ENCODE results near the gene BLMH. TPM values are rescaled to one million over a fixed set of nuclear protein-coding genes. Genes with fewer than 3 reads are reported as not detected.
A peak's percentile ranks its signal among the peaks of the same experiment; 100 is the strongest.

Gene BLMH
- total RNA-seq, result 10 to 100 TPM; 47.0 to 52.7 TPM

GRCh38 chr17:30291543-30292285 lies at the start of gene BLMH:
BLMH (minus strand) TSS chr17:30291944; CDS start chr17:30291819, 125 bp downstream.
- DNase-seq, result peak; percentile 80
- no peaks in the 10 kb centered on the region for H3K9me3 Mint-ChIP-seq
- no peaks in the 10 kb centered on the region for H3K27me3 Mint-ChIP-seq
- H3K4me3 Mint-ChIP-seq, result peak within 1 kb of the TSS; percentile 92
- ChIA-PET CTCF (interaction anchor here (0.9 to 1.9 kb wide), 5 partner anchors 16 to 309 kb away, joined by 3 to 6 read pairs (median 6); partner anchors contain the start of gene TMIGD1), POLR2A (interaction anchor here (0.6 kb wide), 1 partner anchor 119 kb away, joined by 4 read pairs; no protein-coding TSS in a partner anchor)
- H3K4me1 Mint-ChIP-seq, result peaks cover 23% of the 10 kb centered on the region
- peak within 1 kb of the TSS; percentile 93 for H3K27ac Mint-ChIP-seq
- peaks cover 20% of the 10 kb centered on the region for H3K36me3 Mint-ChIP-seq (ENCODE audit: low read depth)

GRCh38 chr17:30340801-30341356 lies 49.1 kb upstream of the BLMH start:
- no peaks in the 10 kb centered on the region for H3K27me3 Mint-ChIP-seq
- no peaks in the 10 kb centered on the region for H3K36me3 Mint-ChIP-seq (ENCODE audit: low read depth)
- ChIA-PET CTCF (interaction anchor here (0.6 to 1.4 kb wide), 10 partner anchors 8 to 951 kb away, joined by 3 to 4 read pairs (median 3); no protein-coding TSS in a partner anchor), POLR2A (no interaction called here)
- no peaks in the 10 kb centered on the region for H3K9me3 Mint-ChIP-seq
- H3K4me1 Mint-ChIP-seq, result peaks cover 15% of the 10 kb centered on the region
- H3K4me3 Mint-ChIP-seq, result no peak overlapping the region
- no peak overlapping the region for H3K27ac Mint-ChIP-seq
- DNase-seq, result no peak

- ChIA-PET POLR2A (no interaction called here), CTCF (interaction anchor here (1.0 to 1.9 kb wide), 6 partner anchors 13 to 233 kb away, joined by 3 to 6 read pairs (median 3); partner anchors contain the start of gene GOSR1)
- Mint-ChIP-seq H3K4me1 (peaks cover 17% of the 10 kb centered on the region), H3K27me3 (no peaks in the 10 kb centered on the region), H3K27ac (no peak overlapping the region), H3K36me3 (ENCODE audit: low read depth) (no peaks in the 10 kb centered on the region), H3K4me3 (no peak overlapping the region), H3K9me3 (no peaks in the 10 kb centered on the region)
- no peak for DNase-seq
Measured at GRCh38 chr17:30339086-30339485, 47.3 kb upstream of the BLMH start.

GRCh38 chr17:30337393-30337999 lies 45.8 kb upstream of the BLMH start:
- CTCF ChIA-PET, result interaction anchor here (0.8 to 4.4 kb wide), 10 partner anchors 9 to 720 kb away, joined by 3 to 25 read pairs (median 4); partner anchors contain the start of gene GOSR1
- H3K9me3 Mint-ChIP-seq, result peaks cover 3% of the 10 kb centered on the region
- H3K27ac Mint-ChIP-seq, result no peak overlapping the region
- H3K27me3 Mint-ChIP-seq, result no peaks in the 10 kb centered on the region
- DNase-seq, result no peak
- H3K36me3 Mint-ChIP-seq (ENCODE audit: low read depth), result no peaks in the 10 kb centered on the region
- H3K4me3 Mint-ChIP-seq, result no peak overlapping the region
- peaks cover 29% of the 10 kb centered on the region for H3K4me1 Mint-ChIP-seq
- POLR2A ChIA-PET, result no interaction called here

GRCh38 chr17:30336369-30337171 lies 44.8 kb upstream of the BLMH start:
- Mint-ChIP-seq H3K27me3 (no peaks in the 10 kb centered on the region), H3K4me1 (peaks cover 39% of the 10 kb centered on the region), H3K27ac (no peak overlapping the region), H3K36me3 (ENCODE audit: low read depth) (no peaks in the 10 kb centered on the region), H3K9me3 (peaks cover 3% of the 10 kb centered on the region), H3K4me3 (no peak overlapping the region)
- DNase-seq, result peak; percentile 78
- ChIA-PET CTCF (interaction anchor here (0.6 to 4.4 kb wide), 20 partner anchors 9 to 719 kb away, joined by 3 to 25 read pairs (median 4); partner anchors contain the start of genes BLMH and GOSR1), POLR2A (interaction anchor here (0.7 to 0.9 kb wide), 3 partner anchors 102 to 232 kb away, joined by 3 read pairs; no protein-coding TSS in a partner anchor)

- Mint-ChIP-seq H3K36me3 (ENCODE audit: low read depth) (peaks cover 2% of the 10 kb centered on the region), H3K27ac (no peak overlapping the region), H3K4me1 (peaks cover 51% of the 10 kb centered on the region), H3K4me3 (no peak overlapping the region), H3K9me3 (peaks cover 3% of the 10 kb centered on the region), H3K27me3 (no peaks in the 10 kb centered on the region)
- POLR2A ChIA-PET, result no interaction called here
- CTCF ChIA-PET, result interaction anchor here (1.2 to 4.4 kb wide), 3 partner anchors 42 to 229 kb away, joined by 6 to 25 read pairs (median 6); partner anchors contain the start of gene BLMH
- DNase-seq, result no peak
Measured at GRCh38 chr17:30334421-30334820, 42.7 kb upstream of the BLMH start.

- peaks cover 3% of the 10 kb centered on the region for H3K9me3 Mint-ChIP-seq
- H3K4me3 Mint-ChIP-seq, result no peak within 1 kb of the TSS
- POLR2A ChIA-PET, result interaction anchor here (0.6 kb wide), 1 partner anchor 163 kb away, joined by 4 read pairs; no protein-coding TSS in a partner anchor
- peak within 1 kb of the TSS; percentile 88 for H3K27ac Mint-ChIP-seq
- CTCF ChIA-PET, result interaction anchor here (1.8 to 4.4 kb wide), 2 partner anchors 42 to 229 kb away, joined by 6 to 25 read pairs; partner anchors contain the start of gene BLMH
- DNase-seq, result no peak
- peaks cover 2% of the 10 kb centered on the region for H3K36me3 Mint-ChIP-seq (ENCODE audit: low read depth)
- no peaks in the 10 kb centered on the region for H3K27me3 Mint-ChIP-seq
- H3K4me1 Mint-ChIP-seq, result peaks cover 56% of the 10 kb centered on the region
Measured at GRCh38 chr17:30333503-30334360, 42.0 kb upstream of the BLMH start, which contains the start of gene TMIGD1. TMIGD1 (minus strand) TSS chr17:30334057; CDS start chr17:30332133, 1,924 bp downstream.

- peaks cover 2% of the 10 kb centered on the region for H3K36me3 Mint-ChIP-seq (ENCODE audit: low read depth)
- peak overlapping the region; percentile 88 for H3K27ac Mint-ChIP-seq
- H3K4me3 Mint-ChIP-seq, result peak overlapping the region; percentile 41
- H3K27me3 Mint-ChIP-seq, result peaks cover 2% of the 10 kb centered on the region
- ChIA-PET CTCF (interaction anchor here (0.9 kb wide), 1 partner anchor 9 kb away, joined by 4 read pairs; no protein-coding TSS in a partner anchor), POLR2A (no interaction called here)
- peaks cover 57% of the 10 kb centered on the region for H3K4me1 Mint-ChIP-seq
- peak; percentile 62 for DNase-seq
- H3K9me3 Mint-ChIP-seq, result peaks cover 3% of the 10 kb centered on the region
Measured at GRCh38 chr17:30332057-30332542, 40.4 kb upstream of the BLMH start.

GRCh38 chr17:30326809-30327208 lies 35.1 kb upstream of the BLMH start:
- ChIA-PET CTCF (interaction anchor here (0.6 to 1.6 kb wide), 7 partner anchors 10 to 494 kb away, joined by 3 to 5 read pairs (median 3); no protein-coding TSS in a partner anchor), POLR2A (no interaction called here)
- Mint-ChIP-seq H3K9me3 (no peaks in the 10 kb centered on the region), H3K4me3 (no peak overlapping the region), H3K4me1 (peaks cover 50% of the 10 kb centered on the region), H3K36me3 (ENCODE audit: low read depth) (peaks cover 2% of the 10 kb centered on the region), H3K27me3 (peaks cover 2% of the 10 kb centered on the region), H3K27ac (no peak overlapping the region)
- no peak for DNase-seq

- no peaks in the 10 kb centered on the region for H3K9me3 Mint-ChIP-seq
- no peaks in the 10 kb centered on the region for H3K36me3 Mint-ChIP-seq (ENCODE audit: low read depth)
- no peak overlapping the region for H3K4me3 Mint-ChIP-seq
- H3K27ac Mint-ChIP-seq, result no peak overlapping the region
- H3K27me3 Mint-ChIP-seq, result peaks cover 2% of the 10 kb centered on the region
- ChIA-PET CTCF (interaction anchor here (0.5 kb wide), 1 partner anchor 482 kb away, joined by 4 read pairs; no protein-coding TSS in a partner anchor), POLR2A (no interaction called here)
- DNase-seq, result no peak
- peaks cover 31% of the 10 kb centered on the region for H3K4me1 Mint-ChIP-seq
Measured at GRCh38 chr17:30324723-30325122, 33.0 kb upstream of the BLMH start.

GRCh38 chr17:30323895-30324319 lies 32.2 kb upstream of the BLMH start:
- Mint-ChIP-seq H3K27me3 (peaks cover 2% of the 10 kb centered on the region), H3K36me3 (ENCODE audit: low read depth) (no peaks in the 10 kb centered on the region), H3K27ac (peak overlapping the region; percentile 67), H3K9me3 (no peaks in the 10 kb centered on the region), H3K4me3 (no peak overlapping the region), H3K4me1 (peaks cover 24% of the 10 kb centered on the region)
- DNase-seq, result peak; percentile 35
- ChIA-PET POLR2A (no interaction called here), CTCF (interaction anchor here (0.6 to 1.5 kb wide), 4 partner anchors 10 to 516 kb away, joined by 3 to 7 read pairs (median 4); no protein-coding TSS in a partner anchor)
